Measurements from ENCODE around the gene CST11. TPM values are rescaled to one million over a fixed set of nuclear protein-coding genes. Genes with fewer than 3 reads are reported as not detected.

The CST11 gene
- total and polyA plus RNA-seq, 2 donors (not counting 3 experiments of a cell fraction or from before 2014, with no cell fraction given): not detected

DNA sequence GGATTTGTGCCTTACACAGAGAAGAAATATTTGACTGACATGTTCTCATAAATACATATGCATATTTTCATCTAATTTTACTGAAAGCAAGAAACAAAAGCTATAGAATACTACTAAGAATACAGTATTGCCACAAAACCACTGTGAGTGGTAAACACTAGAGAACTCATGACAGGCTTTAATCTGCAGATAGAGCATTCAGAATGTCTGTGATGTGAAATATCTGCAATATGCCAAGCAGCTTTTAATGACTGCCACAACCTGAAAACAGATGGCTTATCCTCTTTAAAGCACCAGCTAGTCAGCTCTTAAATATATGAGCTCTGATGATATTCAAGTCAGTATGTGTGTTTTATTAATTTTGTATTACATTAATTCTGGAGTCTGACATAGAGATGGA is 34.8 kb downstream of the CST11 start:
- Histone ChIP-seq H3K4me2 (ENCODE audit: insufficient read depth, low read length) (no peak overlapping the region), H3K9me1 (replicated peaks; ENCODE audit: control insufficient read depth, extremely low read depth, insufficient read depth, low read length) (no peaks in the 10 kb centered on the region), H3K4me1 (ENCODE audit: control insufficient read depth, extremely low read depth, insufficient read depth, low read length) (peaks cover 8% of the 10 kb centered on the region), H4K20me1 (replicated peaks; ENCODE audit: control insufficient read depth, extremely low read depth, insufficient read depth, low read length) (no peaks in the 10 kb centered on the region), H3K36me3 (ENCODE audit: control insufficient read depth in 2 of 2, extremely low read depth in 1 of 2, insufficient read depth in 2 of 2, low read length in 2 of 2) (no peaks in the 10 kb centered on the region), H3K9me3 (replicated peaks; ENCODE audit: control insufficient read depth, insufficient read depth, low read length) (no peaks in the 10 kb centered on the region), H3K27me3 (ENCODE audit: control insufficient read depth in 2 of 2, insufficient read depth in 2 of 2, low read length in 2 of 2) (no peaks in the 10 kb centered on the region), H3K9ac (replicated peaks; ENCODE audit: extremely low read depth, insufficient read depth, low read length) (no peak overlapping the region), H3K4me3 (replicated peaks in 1 of 3; ENCODE audit: insufficient read depth in 1 of 3, low read depth in 1 of 3, low read length in 3 of 3) (no peak overlapping the region), H3K79me2 (ENCODE audit: control insufficient read depth, insufficient read depth, low read length) (peaks cover 68% of the 10 kb centered on the region), H2AFZ (ENCODE audit: low read depth, low read length) (no peak overlapping the region), H3K27ac (ENCODE audit: insufficient read depth, low read depth, low read length) (no peak overlapping the region)
- dilution Hi-C loops (cut with MboI; ENCODE audit: extremely low pct_ligation_motif_present, low sequenced_read_pairs) (no loop called here), intact Hi-C loops (cut with micrococcal nuclease) (no loop called here)
- no TSS peak for BruUV-seq (replicated peaks)
- DNase-seq (ENCODE audit: low read depth, low spot score) (no peak), FAIRE-seq (no peak)
- ChIA-PET CTCF (interaction anchor here (1.3 to 2.0 kb wide), 3 partner anchors 38 to 367 kb away, joined by 3 to 4 read pairs (median 4); no protein-coding TSS in a partner anchor), POLR2A (no interaction called here)
- no peak for TF ChIP-seq POLR2A (IDR thresholded peaks at IDR 0.05; ENCODE audit: low read depth, low read length)
- no peak for TF ChIP-seq FOS (IDR thresholded peaks at IDR 0.05; ENCODE audit: borderline replicate concordance, insufficient read depth, low read length)
- no peak for TF ChIP-seq MYC (IDR thresholded peaks at IDR 0.05; ENCODE audit: low read depth, low read length)
- TF ChIP-seq, protein P1, sequence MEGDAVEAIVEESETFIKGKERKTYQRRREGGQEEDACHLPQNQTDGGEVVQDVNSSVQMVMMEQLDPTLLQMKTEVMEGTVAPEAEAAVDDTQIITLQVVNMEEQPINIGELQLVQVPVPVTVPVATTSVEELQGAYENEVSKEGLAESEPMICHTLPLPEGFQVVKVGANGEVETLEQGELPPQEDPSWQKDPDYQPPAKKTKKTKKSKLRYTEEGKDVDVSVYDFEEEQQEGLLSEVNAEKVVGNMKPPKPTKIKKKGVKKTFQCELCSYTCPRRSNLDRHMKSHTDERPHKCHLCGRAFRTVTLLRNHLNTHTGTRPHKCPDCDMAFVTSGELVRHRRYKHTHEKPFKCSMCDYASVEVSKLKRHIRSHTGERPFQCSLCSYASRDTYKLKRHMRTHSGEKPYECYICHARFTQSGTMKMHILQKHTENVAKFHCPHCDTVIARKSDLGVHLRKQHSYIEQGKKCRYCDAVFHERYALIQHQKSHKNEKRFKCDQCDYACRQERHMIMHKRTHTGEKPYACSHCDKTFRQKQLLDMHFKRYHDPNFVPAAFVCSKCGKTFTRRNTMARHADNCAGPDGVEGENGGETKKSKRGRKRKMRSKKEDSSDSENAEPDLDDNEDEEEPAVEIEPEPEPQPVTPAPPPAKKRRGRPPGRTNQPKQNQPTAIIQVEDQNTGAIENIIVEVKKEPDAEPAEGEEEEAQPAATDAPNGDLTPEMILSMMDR (IDR thresholded peaks at IDR 0.05; ENCODE audit: extremely low read depth in 1 of 2, insufficient read depth in 1 of 2, low read depth in 1 of 2, low read length in 2 of 2): no peak
- no peak for TF ChIP-seq JUN (IDR thresholded peaks at IDR 0.05; ENCODE audit: borderline replicate concordance, insufficient read depth, insufficient read length, low read depth)
- no peak for TF ChIP-seq MAX (IDR thresholded peaks at IDR 0.05; ENCODE audit: insufficient read depth, insufficient read length)
- no peak for TF ChIP-seq EZH2 (IDR thresholded peaks at IDR 0.05; ENCODE audit: borderline replicate concordance, low read depth, low read length, severe bottlenecking)
- TF ChIP-seq GATA2 (IDR thresholded peaks at IDR 0.05; ENCODE audit: insufficient read depth, insufficient read length, low read depth, low read length): no peak
- no peak for TF ChIP-seq POLR2AphosphoS5 (IDR thresholded peaks at IDR 0.05; ENCODE audit: insufficient read depth, low read depth, low read length)
